ACC112 (cell line): ENCODE data around the gene HDAC8.

ENCODE experiments used
- H2AFZ ChIP-seq: fragments of 200-600 bp; sonication (generic); one replicate; pipeline ENCODE4 v1.6.0; 2017; ENCODE audit warnings: antibody characterized with exemption, low read length; ENCODE audit not compliant: unreplicated experiment
- H3K27ac ChIP-seq: fragments of 200-600 bp; sonication (generic); 2 replicates; pipeline ENCODE4 v1.5.1; 2014; ENCODE audit warnings: low read depth, mild to moderate bottlenecking, antibody characterized with exemption, low read length, moderate library complexity
- H3K27me3 ChIP-seq: fragments of 200-600 bp; sonication (generic); 2 replicates; pipeline ENCODE4 v1.6.1; 2014; ENCODE audit warnings: mild to moderate bottlenecking, antibody characterized with exemption, low read length, moderate library complexity, mixed read lengths; ENCODE audit not compliant: insufficient read depth
- H3K36me3 ChIP-seq: fragments of 200-600 bp; sonication (generic); 2 replicates; pipeline ENCODE4 v1.6.1; 2016; ENCODE audit warnings: mild to moderate bottlenecking, antibody characterized with exemption, low read length, moderate library complexity, mixed read lengths; ENCODE audit not compliant: insufficient read depth
- H3K4me1 ChIP-seq: fragments of 200-600 bp; sonication (generic); one replicate; pipeline ENCODE4 v1.6.1; 2016; ENCODE audit warnings: low read length, mixed read lengths; ENCODE audit not compliant: insufficient read depth, unreplicated experiment, control insufficient read depth
- H3K4me3 ChIP-seq: fragments of 200-600 bp; sonication (generic); 2 replicates; pipeline ENCODE4 v1.5.1; 2014; ENCODE audit warnings: mild to moderate bottlenecking, low read depth, low read length
- H3K79me2 ChIP-seq: fragments of 200-600 bp; sonication (generic); one replicate; pipeline ENCODE4 v1.6.0; 2016; ENCODE audit warnings: low read length; ENCODE audit not compliant: control insufficient read depth, unreplicated experiment, insufficient read depth

The HDAC8 gene

DNA sequence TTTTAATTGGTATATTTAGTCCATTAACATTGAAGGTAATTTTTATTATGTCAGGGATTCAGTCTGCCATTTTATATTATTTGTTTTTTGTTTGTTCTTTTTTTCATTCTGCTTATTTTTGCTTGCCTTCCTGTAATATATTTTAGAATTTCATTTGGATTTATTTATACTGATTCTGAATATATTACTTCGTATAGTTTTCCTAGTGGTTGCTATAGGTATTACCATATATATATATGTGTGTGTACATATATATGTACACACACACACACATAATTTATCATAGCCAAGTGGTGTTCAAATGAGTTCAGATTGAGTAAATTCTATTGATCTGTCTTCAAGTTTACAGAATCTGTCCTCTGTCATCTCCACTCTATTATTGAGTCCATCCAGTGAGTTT, 278.1 kb downstream of the HDAC8 start:
- H2AFZ ChIP-seq, result no peak overlapping the region
- H3K4me1 ChIP-seq, result no peaks in the 10 kb centered on the region
- no peak overlapping the region for H3K4me3 ChIP-seq
- H3K36me3 ChIP-seq, result no peaks in the 10 kb centered on the region
- no peaks in the 10 kb centered on the region for H3K27me3 ChIP-seq
- no peaks in the 10 kb centered on the region for H3K79me2 ChIP-seq
- H3K27ac ChIP-seq, result no peak overlapping the region

DNA sequence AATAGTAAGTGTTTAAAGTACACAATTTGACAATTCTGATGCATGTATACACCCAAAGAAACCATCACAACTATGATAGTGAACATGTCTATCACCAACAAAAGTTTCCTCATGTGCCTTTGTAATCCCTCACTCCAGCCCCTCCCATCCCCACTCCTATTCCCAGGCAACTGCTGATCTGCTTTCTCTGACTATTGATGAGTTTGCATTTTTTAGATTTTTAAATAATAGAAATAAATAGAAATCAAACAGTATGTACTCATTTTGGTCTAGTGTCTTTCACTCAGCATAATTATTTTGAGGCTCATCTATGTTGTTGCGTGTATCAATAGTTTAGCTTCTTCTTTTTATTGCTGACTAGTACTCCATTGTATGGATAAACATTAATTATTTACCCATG, 290.3 kb downstream of the HDAC8 start:
- Histone ChIP-seq H3K27ac (no peak overlapping the region), H3K79me2 (no peaks in the 10 kb centered on the region), H3K4me3 (no peak overlapping the region), H3K36me3 (no peaks in the 10 kb centered on the region), H3K4me1 (no peaks in the 10 kb centered on the region), H2AFZ (no peak overlapping the region), H3K27me3 (no peaks in the 10 kb centered on the region)

DNA sequence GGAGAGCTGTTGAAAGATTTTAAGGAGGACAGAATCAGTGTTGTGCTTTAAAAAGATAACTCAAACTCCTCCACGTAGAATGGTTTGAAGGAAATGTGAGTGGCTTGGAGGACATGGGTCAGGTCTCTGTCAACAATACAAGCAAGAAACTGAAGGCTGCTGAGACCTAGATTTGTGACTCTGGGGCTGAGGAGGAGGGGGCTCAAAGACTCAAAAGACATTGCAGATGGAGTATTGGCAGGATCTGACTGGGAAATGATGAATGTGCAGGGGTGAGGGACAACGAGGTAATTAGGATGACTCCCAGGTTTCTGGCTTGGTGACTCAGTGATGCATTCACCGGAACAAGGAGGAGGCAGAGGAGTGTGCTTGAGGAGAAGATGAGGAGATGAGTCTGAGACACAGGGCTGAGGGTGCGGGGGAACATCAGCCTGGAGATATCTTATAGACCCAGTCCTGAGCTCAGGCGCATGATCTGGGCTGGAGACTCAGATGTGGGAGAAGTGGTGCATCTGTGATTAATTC, 292.3 kb downstream of the HDAC8 start:
- Histone ChIP-seq H3K4me3 (no peak overlapping the region), H3K27me3 (no peaks in the 10 kb centered on the region), H3K4me1 (no peaks in the 10 kb centered on the region), H3K27ac (no peak overlapping the region), H3K36me3 (peaks cover 9% of the 10 kb centered on the region), H3K79me2 (peaks cover 16% of the 10 kb centered on the region), H2AFZ (no peak overlapping the region)
